Skeletal muscle tissue (tissue), 4 donors: ENCODE measurements around the gene VASH2. TPM values are rescaled to one million over a fixed set of nuclear protein-coding genes. Genes with fewer than 3 reads are reported as not detected.
"Not testable (repeated sequence)": the region's sequence is repeated elsewhere in the genome, so short reads cannot be mapped to it uniquely, and the experiment has no call there.

ENCODE experiments used
- H3K27ac ChIP-seq: one replicate; pipeline ENCODE4 v1.7.0; 2013; ENCODE audit warnings: mild to moderate bottlenecking, low read depth, low read length, inconsistent platforms
- H3K27me3 ChIP-seq, 3 donors: one replicate each; pipeline ENCODE4 v1.7.0; 2013; ENCODE audit warnings: low read length in 3 of 3; ENCODE audit not compliant: control insufficient read depth in 3 of 3, insufficient read depth in 3 of 3
- H3K36me3 ChIP-seq, 3 donors: one replicate each; pipeline ENCODE4 v1.7.0; 2013; ENCODE audit warnings: low read length in 3 of 3; ENCODE audit not compliant: control insufficient read depth in 3 of 3, insufficient read depth in 3 of 3
- H3K4me1 ChIP-seq, 3 donors: one replicate each; pipeline ENCODE4 v1.7.0; 2013; ENCODE audit warnings: low read length in 3 of 3, mild to moderate bottlenecking in 3 of 3; ENCODE audit not compliant: control insufficient read depth in 3 of 3, insufficient read depth in 3 of 3
- H3K4me3 ChIP-seq, 3 donors: one replicate each; pipeline ENCODE4 v1.7.0; 2013; ENCODE audit warnings: low read length in 3 of 3
- H3K9ac ChIP-seq, 3 donors: one replicate each; pipeline ENCODE4 v1.7.0; 2013; ENCODE audit warnings: low read length in 3 of 3, mild to moderate bottlenecking in 3 of 3, moderate library complexity in 2 of 3, low read depth in 1 of 3
- H3K9me3 ChIP-seq, 3 donors: one replicate each; pipeline ENCODE4 v1.7.0; 2013; ENCODE audit warnings: low read length in 3 of 3; ENCODE audit not compliant: control insufficient read depth in 3 of 3
- total RNA-seq: library from RNA; depleted of rRNA; stranded (reverse); fragments of >200 nt; gene quantifications from one replicate; pipeline ENCODE4 v1.2.3, GENCODE V29; 2014
- donor health status: Osteomylitis.

VASH2 gene
- total RNA-seq, 1 donor from 2014 or later: 11.5 TPM

- Histone ChIP-seq H3K27ac (no peak overlapping the region), H3K27me3 (no peaks in the 10 kb centered on the region), H3K9ac (no peak overlapping the region), H3K9me3 (no peaks in the 10 kb centered on the region), H3K36me3 (no peaks in the 10 kb centered on the region), H3K4me1 (peaks cover 3 to 12% (median 9%) of the 10 kb centered on the region in 3 donors), H3K4me3 (no peak overlapping the region)
Measured at GRCh38 chr1:212986551-212986950, 36.2 kb downstream of the VASH2 start.

- H3K27me3 ChIP-seq: no peaks in the 10 kb centered on the region
Measured at GRCh38 chr1:212987702-212988322, 37.5 kb downstream of the VASH2 start.

GRCh38 chr1:212990276-212990675 lies 39.9 kb downstream of the VASH2 start:
- H3K4me3 ChIP-seq: no peak overlapping the region
- H3K4me1 ChIP-seq: peaks cover 0 to 3% (median 0%) of the 10 kb centered on the region in 3 donors
- peaks cover 0 to 14% (median 3%) of the 10 kb centered on the region in 3 donors for H3K36me3 ChIP-seq
- H3K9ac ChIP-seq: no peak overlapping the region
- H3K9me3 ChIP-seq: no peaks in the 10 kb centered on the region
- H3K27ac ChIP-seq: no peak overlapping the region
- H3K27me3 ChIP-seq: no peaks in the 10 kb centered on the region

More at GRCh38 chr1:212987702-212988322, 37.5 kb downstream of the VASH2 start:
- Histone ChIP-seq H3K36me3 (peaks cover 0 to 5% (median 0%) of the 10 kb centered on the region in 3 donors), H3K27ac (no peak overlapping the region), H3K4me1 (peaks cover 0 to 3% (median 2%) of the 10 kb centered on the region in 3 donors), H3K9me3 (no peaks in the 10 kb centered on the region), H3K9ac (no peak overlapping the region), H3K4me3 (no peak overlapping the region)

- H3K36me3 ChIP-seq: peaks cover 3 to 20% (median 11%) of the 10 kb centered on the region in 3 donors
- not testable (repeated sequence) for H3K4me1 ChIP-seq, H3K27me3 ChIP-seq, H3K9ac ChIP-seq, H3K9me3 ChIP-seq, H3K27ac ChIP-seq, H3K4me3 ChIP-seq
Measured at GRCh38 chr1:212993960-212994359, 43.6 kb downstream of the VASH2 start.

- Histone ChIP-seq H3K36me3 (peaks cover 3 to 25% (median 16%) of the 10 kb centered on the region in 3 donors), H3K9ac (no peak overlapping the region), H3K27ac (no peak overlapping the region), H3K9me3 (no peaks in the 10 kb centered on the region), H3K4me1 (no peaks in the 10 kb centered on the region), H3K27me3 (no peaks in the 10 kb centered on the region), H3K4me3 (no peak overlapping the region)
Measured at GRCh38 chr1:212994926-212995325, 44.6 kb downstream of the VASH2 start.

GRCh38 chr1:213003256-213003655 lies 52.9 kb downstream of the VASH2 start:
- Histone ChIP-seq H3K4me3 (no peak overlapping the region), H3K27me3 (no peaks in the 10 kb centered on the region), H3K36me3 (peaks cover 12 to 40% (median 33%) of the 10 kb centered on the region in 3 donors), H3K27ac (no peak overlapping the region), H3K4me1 (no peaks in the 10 kb centered on the region), H3K9ac (no peak overlapping the region), H3K9me3 (no peaks in the 10 kb centered on the region)

GRCh38 chr1:213008564-213008963 lies 58.2 kb downstream of the VASH2 start:
- peaks cover 5 to 33% (median 27%) of the 10 kb centered on the region in 3 donors for H3K36me3 ChIP-seq
- H3K9ac ChIP-seq: no peak overlapping the region
- H3K4me3 ChIP-seq: no peak overlapping the region
- H3K9me3 ChIP-seq: no peaks in the 10 kb centered on the region
- H3K27ac ChIP-seq: no peak overlapping the region
- H3K27me3 ChIP-seq: no peaks in the 10 kb centered on the region
- H3K4me1 ChIP-seq: no peaks in the 10 kb centered on the region

GRCh38 chr1:213014642-213015041 lies 64.3 kb downstream of the VASH2 start:
- Histone ChIP-seq H3K36me3 (peaks cover 0 to 12% (median 4%) of the 10 kb centered on the region in 3 donors), H3K4me3 (peak overlapping the region; percentile 89 to 97 (median 92)), H3K4me1 (peaks cover 5 to 11% (median 9%) of the 10 kb centered on the region in 3 donors), H3K27me3 (no peaks in the 10 kb centered on the region), H3K27ac (peak overlapping the region; percentile 75), H3K9ac (peak overlapping the region; percentile 70 to 90 (median 78)), H3K9me3 (no peaks in the 10 kb centered on the region)

- Histone ChIP-seq H3K9me3 (no peaks in the 10 kb centered on the region), H3K36me3 (peaks cover 0 to 12% (median 4%) of the 10 kb centered on the region in 3 donors), H3K4me3 (peak within 1 kb of the TSS; percentile 89 to 97 (median 92)), H3K9ac (peak within 1 kb of the TSS; percentile 70 to 90 (median 78)), H3K4me1 (peaks cover 5 to 11% (median 9%) of the 10 kb centered on the region in 3 donors), H3K27me3 (no peaks in the 10 kb centered on the region), H3K27ac (peak within 1 kb of the TSS; percentile 75)
Measured at GRCh38 chr1:213015099-213016050, 65.0 kb downstream of the VASH2 start, which contains the start of gene ANGEL2. Gene ANGEL2 (minus strand): TSS chr1:213015867. CDS start chr1:213015671, 196 bp downstream.
